ENCODE data around the gene CAPN13.

- TF ChIP-seq SIN3A (IDR thresholded peaks at IDR 0.05; ENCODE audit: borderline replicate concordance, insufficient read depth, low read length) (no peak), TAF1 (IDR thresholded peaks at IDR 0.05; ENCODE audit: borderline replicate concordance, insufficient read depth, low read length) (no peak), POLR2AphosphoS5 (IDR thresholded peaks at IDR 0.05; ENCODE audit: low read depth, low read length) (no peak)
- TF ChIP-seq, protein P1, sequence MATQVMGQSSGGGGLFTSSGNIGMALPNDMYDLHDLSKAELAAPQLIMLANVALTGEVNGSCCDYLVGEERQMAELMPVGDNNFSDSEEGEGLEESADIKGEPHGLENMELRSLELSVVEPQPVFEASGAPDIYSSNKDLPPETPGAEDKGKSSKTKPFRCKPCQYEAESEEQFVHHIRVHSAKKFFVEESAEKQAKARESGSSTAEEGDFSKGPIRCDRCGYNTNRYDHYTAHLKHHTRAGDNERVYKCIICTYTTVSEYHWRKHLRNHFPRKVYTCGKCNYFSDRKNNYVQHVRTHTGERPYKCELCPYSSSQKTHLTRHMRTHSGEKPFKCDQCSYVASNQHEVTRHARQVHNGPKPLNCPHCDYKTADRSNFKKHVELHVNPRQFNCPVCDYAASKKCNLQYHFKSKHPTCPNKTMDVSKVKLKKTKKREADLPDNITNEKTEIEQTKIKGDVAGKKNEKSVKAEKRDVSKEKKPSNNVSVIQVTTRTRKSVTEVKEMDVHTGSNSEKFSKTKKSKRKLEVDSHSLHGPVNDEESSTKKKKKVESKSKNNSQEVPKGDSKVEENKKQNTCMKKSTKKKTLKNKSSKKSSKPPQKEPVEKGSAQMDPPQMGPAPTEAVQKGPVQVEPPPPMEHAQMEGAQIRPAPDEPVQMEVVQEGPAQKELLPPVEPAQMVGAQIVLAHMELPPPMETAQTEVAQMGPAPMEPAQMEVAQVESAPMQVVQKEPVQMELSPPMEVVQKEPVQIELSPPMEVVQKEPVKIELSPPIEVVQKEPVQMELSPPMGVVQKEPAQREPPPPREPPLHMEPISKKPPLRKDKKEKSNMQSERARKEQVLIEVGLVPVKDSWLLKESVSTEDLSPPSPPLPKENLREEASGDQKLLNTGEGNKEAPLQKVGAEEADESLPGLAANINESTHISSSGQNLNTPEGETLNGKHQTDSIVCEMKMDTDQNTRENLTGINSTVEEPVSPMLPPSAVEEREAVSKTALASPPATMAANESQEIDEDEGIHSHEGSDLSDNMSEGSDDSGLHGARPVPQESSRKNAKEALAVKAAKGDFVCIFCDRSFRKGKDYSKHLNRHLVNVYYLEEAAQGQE (IDR thresholded peaks at IDR 0.05; ENCODE audit: insufficient read depth in 1 of 2, low read depth in 2 of 2, low read length in 2 of 2) = no peak
Observed at GRCh38 chr2:30768036-30768686, 39.1 kb downstream of the CAPN13 start.

Data from PFSK-1 (cell line).